Nephron (organoid): ENCODE data around the gene MGRN1.

Experiments used
- H3K27ac Mint-ChIP-seq, 3 experiments: 2 replicates each; pipeline ENCODE4 v1.8.0; 2020; ENCODE audit warnings: mixed read lengths in 3 of 3, mild to moderate bottlenecking in 2 of 3, moderate library complexity in 1 of 3
- H3K27me3 Mint-ChIP-seq: 2 replicates; pipeline ENCODE4 v1.8.0; 2021; ENCODE audit warnings: low read depth, mild to moderate bottlenecking, moderate library complexity, mixed read lengths
- H3K36me3 Mint-ChIP-seq: 2 replicates; pipeline ENCODE4 v1.8.0; 2020; ENCODE audit warnings: low read depth, mixed read lengths
- H3K4me1 Mint-ChIP-seq: 2 replicates; pipeline ENCODE4 v1.8.0; 2020; ENCODE audit warnings: mixed read lengths
- H3K4me3 Mint-ChIP-seq, 3 experiments: 2 replicates each; pipeline ENCODE4 v1.8.0; 2020; ENCODE audit warnings: mild to moderate bottlenecking in 3 of 3, mixed read lengths in 3 of 3, moderate library complexity in 2 of 3
- H3K9me3 Mint-ChIP-seq: 2 replicates; pipeline ENCODE4 v1.8.0; 2020; ENCODE audit warnings: mixed read lengths
- CTCF ChIP-seq, 3 experiments: fragments of 200-600 bp; sonication (generic); IDR thresholded peaks; one replicate each; pipeline ENCODE4 v1.5.0; 2021; ENCODE audit warnings: antibody characterized with exemption in 3 of 3; ENCODE audit not compliant: unreplicated experiment in 3 of 3

Gene MGRN1

DNA sequence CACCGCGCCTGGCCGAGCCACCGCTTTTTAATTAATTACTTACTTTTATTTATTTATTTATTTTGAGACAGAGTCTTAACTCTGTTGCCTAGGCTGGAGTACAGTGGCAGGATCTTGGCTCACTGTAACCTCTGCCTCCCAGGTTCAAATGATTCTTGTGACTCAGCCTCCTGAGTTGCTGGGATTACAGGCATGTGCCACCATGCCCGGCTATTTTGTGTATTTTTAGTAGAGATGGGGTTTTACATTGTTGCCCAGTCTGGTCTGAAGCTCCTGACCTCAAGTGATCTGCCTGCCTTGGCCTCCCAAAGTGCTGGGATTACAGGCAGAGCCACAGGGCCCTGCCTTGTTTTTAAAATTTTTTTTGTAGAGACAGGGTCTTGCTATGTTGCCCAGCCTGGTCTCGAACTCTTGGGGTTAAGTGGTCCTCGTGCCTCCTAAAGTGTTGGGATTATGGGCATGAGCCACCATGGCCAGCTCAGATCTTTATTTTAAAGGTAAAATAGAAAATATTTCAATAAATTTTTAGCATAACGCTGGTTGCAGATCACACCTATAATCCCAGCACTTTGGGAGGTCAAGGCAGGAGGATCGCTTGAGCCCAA lies 50.4 kb downstream of the MGRN1 start:
- peaks cover 8% of the 10 kb centered on the region for H3K4me1 Mint-ChIP-seq
- peaks cover 5% of the 10 kb centered on the region for H3K36me3 Mint-ChIP-seq
- no peak for TF ChIP-seq CTCF (IDR thresholded peaks at IDR 0.05; ENCODE audit: unreplicated experiment in 3 of 3)
- H3K4me3 Mint-ChIP-seq: no peak overlapping the region
- H3K27me3 Mint-ChIP-seq: no peaks in the 10 kb centered on the region
- H3K27ac Mint-ChIP-seq: no peak overlapping the region
- no peaks in the 10 kb centered on the region for H3K9me3 Mint-ChIP-seq

DNA sequence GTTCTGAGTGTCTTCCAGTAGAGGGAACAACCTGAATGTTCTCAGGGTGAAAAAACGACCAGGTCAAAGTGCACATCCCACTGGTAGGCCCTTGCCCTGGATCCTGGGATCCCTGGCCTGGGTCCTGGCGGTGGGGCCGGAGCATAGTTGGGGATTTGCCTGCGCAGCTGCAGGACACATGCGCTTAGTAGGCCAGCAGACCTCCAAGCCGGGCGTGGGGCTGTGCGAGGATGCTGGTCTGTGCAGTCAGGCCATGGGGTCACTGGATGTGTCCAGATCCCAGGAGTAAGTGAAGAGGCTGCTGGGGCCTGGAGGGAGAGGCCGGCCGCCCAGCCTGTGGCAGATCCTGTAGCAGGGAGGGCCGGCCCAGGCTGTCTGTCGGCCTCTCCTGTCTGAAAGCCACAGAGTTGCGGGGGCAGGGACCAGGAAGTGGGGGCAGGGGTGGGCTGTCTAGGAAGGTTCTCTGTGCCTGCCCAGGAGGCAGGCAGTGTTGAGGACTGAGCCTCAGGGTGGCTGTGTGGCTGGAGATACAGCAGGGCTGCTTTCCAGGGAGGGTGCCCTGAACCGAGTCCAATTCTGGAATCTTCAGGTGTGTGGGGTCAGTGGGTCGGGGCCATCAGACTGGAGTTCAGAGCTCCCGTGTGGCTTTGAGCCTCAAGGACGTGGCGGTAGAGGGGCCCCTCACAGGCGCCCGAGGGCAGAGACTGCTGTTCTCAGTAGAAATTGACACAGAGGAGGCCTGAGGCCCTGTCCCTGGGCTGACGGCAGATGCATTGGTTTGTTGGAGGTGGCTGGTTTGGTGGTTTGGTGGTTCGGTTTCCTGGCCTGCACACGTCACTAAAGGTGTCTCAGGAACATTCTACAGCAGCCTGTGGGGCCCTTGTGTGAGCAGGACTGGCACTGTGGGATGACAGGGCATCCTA lies 51.5 kb downstream of the MGRN1 start:
- Mint-ChIP-seq H3K4me3 (no peak overlapping the region), H3K4me1 (peaks cover 8% of the 10 kb centered on the region), H3K36me3 (peaks cover 5% of the 10 kb centered on the region), H3K27me3 (no peaks in the 10 kb centered on the region), H3K9me3 (no peaks in the 10 kb centered on the region), H3K27ac (peak overlapping the region in 1 of 3 experiments; percentile 37)
- TF ChIP-seq CTCF (IDR thresholded peaks at IDR 0.05; ENCODE audit: unreplicated experiment in 3 of 3): no peak

- H3K27me3 Mint-ChIP-seq: no peaks in the 10 kb centered on the region
Observed at GRCh38 chr16:4676831-4677230, 52.2 kb downstream of the MGRN1 start.

GRCh38 chr16:4677390-4677789 lies 52.8 kb downstream of the MGRN1 start:
- TF ChIP-seq CTCF (IDR thresholded peaks at IDR 0.05; ENCODE audit: unreplicated experiment in 3 of 3): no peak
- peaks cover 8% of the 10 kb centered on the region for H3K36me3 Mint-ChIP-seq
- peaks cover 8% of the 10 kb centered on the region for H3K4me1 Mint-ChIP-seq
- H3K27ac Mint-ChIP-seq: no peak overlapping the region
- H3K9me3 Mint-ChIP-seq: no peaks in the 10 kb centered on the region
- H3K4me3 Mint-ChIP-seq: no peak overlapping the region
- no peaks in the 10 kb centered on the region for H3K27me3 Mint-ChIP-seq

More at GRCh38 chr16:4676831-4677230, 52.2 kb downstream of the MGRN1 start:
- H3K4me3 Mint-ChIP-seq: no peak overlapping the region
- peaks cover 8% of the 10 kb centered on the region for H3K4me1 Mint-ChIP-seq
- no peak for TF ChIP-seq CTCF (IDR thresholded peaks at IDR 0.05; ENCODE audit: unreplicated experiment in 3 of 3)
- H3K9me3 Mint-ChIP-seq: no peaks in the 10 kb centered on the region
- H3K36me3 Mint-ChIP-seq: peaks cover 8% of the 10 kb centered on the region
- no peak overlapping the region for H3K27ac Mint-ChIP-seq

- Mint-ChIP-seq H3K27me3 (no peaks in the 10 kb centered on the region), H3K9me3 (no peaks in the 10 kb centered on the region), H3K27ac (peak overlapping the region in 1 of 3 experiments; percentile 13), H3K4me3 (no peak overlapping the region), H3K4me1 (peaks cover 8% of the 10 kb centered on the region), H3K36me3 (peaks cover 8% of the 10 kb centered on the region)
- no peak for TF ChIP-seq CTCF (IDR thresholded peaks at IDR 0.05; ENCODE audit: unreplicated experiment in 3 of 3)
Observed at GRCh38 chr16:4677994-4678393, 53.4 kb downstream of the MGRN1 start.
